RCC 7860 (cell line): ENCODE measurements around the gene ZNF331.

Source experiments
- DNase-seq: peaks from one replicate; pipeline ENCODE4 v3.0.0-alpha.2; 2015; ENCODE audit warnings: low spot score
- FAIRE-seq: peaks from 2 replicates; lab custom pipeline; 2012; peaks lifted over from hg19 to GRCh38; lab: Jason Lieb, UNC

The ZNF331 gene

GRCh38 chr19:53624771-53625545 is 87.0 kb downstream of the ZNF331 start:
- FAIRE-seq: no peak
- DNase-seq: no peak

DNA sequence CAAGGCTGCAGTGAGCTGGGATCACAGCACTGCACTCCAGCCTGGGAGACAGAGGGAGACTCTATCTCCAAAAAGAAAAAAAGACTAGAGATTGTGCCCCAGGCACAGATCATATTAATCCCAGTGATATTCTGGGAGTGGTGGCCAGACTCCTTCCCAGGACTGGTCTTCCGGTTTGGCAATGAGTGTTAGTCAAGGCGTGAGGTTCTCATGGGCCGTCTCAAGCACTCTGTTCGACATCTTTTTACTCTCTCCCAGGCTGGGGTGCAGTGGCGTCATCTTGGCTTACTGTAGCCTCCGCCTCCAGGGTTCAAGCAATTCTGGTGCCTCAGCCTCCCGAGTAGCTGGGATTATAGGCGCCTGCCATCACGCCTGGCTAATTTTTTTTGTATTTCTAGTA is 88.5 kb downstream of the ZNF331 start:
- DNase-seq (no peak), FAIRE-seq (no peak)

DNA sequence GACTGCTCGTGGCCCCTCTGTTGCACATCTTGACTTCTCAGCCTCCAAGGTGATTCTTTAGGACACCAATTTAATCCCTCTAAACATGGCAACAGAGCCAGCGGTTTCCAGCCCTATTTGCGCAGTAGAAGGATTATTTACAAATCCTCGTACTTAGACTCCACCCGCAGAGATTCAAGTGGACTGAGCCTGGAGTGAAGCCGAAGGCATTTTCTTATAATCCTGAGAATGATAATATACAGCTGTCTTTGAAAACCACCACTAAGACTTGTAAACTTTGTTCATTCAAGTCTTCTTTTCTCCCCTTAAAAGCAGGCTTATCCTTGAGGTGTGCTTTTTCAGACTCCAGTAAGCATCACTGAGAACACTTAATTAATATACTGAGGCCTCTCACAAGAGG is 89.0 kb downstream of the ZNF331 start:
- FAIRE-seq: no peak
- DNase-seq: no peak
